Measurements from ENCODE around the gene SLC44A1. TPM values are rescaled to one million over a fixed set of nuclear protein-coding genes. Genes with fewer than 3 reads are reported as not detected.

The SLC44A1 gene
- total RNA-seq, 1 donor from 2014 or later = 16.5 TPM

GRCh38 chr9:105342147-105342505, 97.7 kb downstream of the SLC44A1 start:
- no peak for DNase-seq (ENCODE audit: low read depth)
- TF ChIP-seq CTCF (IDR thresholded peaks at IDR 0.05; ENCODE audit: insufficient read depth, low read length, poor library complexity, severe bottlenecking) = no peak
- Histone ChIP-seq H3K36me3 (ENCODE audit: control insufficient read depth, insufficient read depth, low read length) (no peaks in the 10 kb centered on the region), H3K27me3 (ENCODE audit: control insufficient read depth, insufficient read depth, low read length) (no peaks in the 10 kb centered on the region), H3K4me3 (ENCODE audit: low read depth, low read length) (no peak overlapping the region)

- Histone ChIP-seq H3K27me3 (ENCODE audit: control insufficient read depth, insufficient read depth, low read length) (no peaks in the 10 kb centered on the region), H3K4me3 (ENCODE audit: low read depth, low read length) (no peak overlapping the region), H3K36me3 (ENCODE audit: control insufficient read depth, insufficient read depth, low read length) (no peaks in the 10 kb centered on the region)
- no peak for TF ChIP-seq CTCF (IDR thresholded peaks at IDR 0.05; ENCODE audit: insufficient read depth, low read length, poor library complexity, severe bottlenecking)
- DNase-seq (ENCODE audit: low read depth) = no peak
These were observed 99.8 kb downstream of the SLC44A1 start for GRCh38 chr9:105344283-105344682.

- DNase-seq (ENCODE audit: low read depth) = no peak
- Histone ChIP-seq H3K36me3 (ENCODE audit: control insufficient read depth, insufficient read depth, low read length) (no peaks in the 10 kb centered on the region), H3K27me3 (ENCODE audit: control insufficient read depth, insufficient read depth, low read length) (no peaks in the 10 kb centered on the region), H3K4me3 (ENCODE audit: low read depth, low read length) (no peak overlapping the region)
- TF ChIP-seq CTCF (IDR thresholded peaks at IDR 0.05; ENCODE audit: insufficient read depth, low read length, poor library complexity, severe bottlenecking) = no peak
These were observed 101.2 kb downstream of the SLC44A1 start for GRCh38 chr9:105345626-105346025.

GRCh38 chr9:105346273-105346672, 101.8 kb downstream of the SLC44A1 start:
- DNase-seq (ENCODE audit: low read depth) = no peak

GRCh38 chr9:105354448-105354847, 110.0 kb downstream of the SLC44A1 start:
- DNase-seq (ENCODE audit: low read depth) = no peak
- Histone ChIP-seq H3K4me3 (ENCODE audit: low read depth, low read length) (no peak overlapping the region), H3K36me3 (ENCODE audit: control insufficient read depth, insufficient read depth, low read length) (no peaks in the 10 kb centered on the region), H3K27me3 (ENCODE audit: control insufficient read depth, insufficient read depth, low read length) (no peaks in the 10 kb centered on the region)
- no peak for TF ChIP-seq CTCF (IDR thresholded peaks at IDR 0.05; ENCODE audit: insufficient read depth, low read length, poor library complexity, severe bottlenecking)

More at GRCh38 chr9:105346273-105346672, 101.8 kb downstream of the SLC44A1 start:
- H3K36me3 ChIP-seq (ENCODE audit: control insufficient read depth, insufficient read depth, low read length) = no peaks in the 10 kb centered on the region
- TF ChIP-seq CTCF (IDR thresholded peaks at IDR 0.05; ENCODE audit: insufficient read depth, low read length, poor library complexity, severe bottlenecking) = no peak
- H3K27me3 ChIP-seq (ENCODE audit: control insufficient read depth, insufficient read depth, low read length) = no peaks in the 10 kb centered on the region
- no peak overlapping the region for H3K4me3 ChIP-seq (ENCODE audit: low read depth, low read length)

GRCh38 chr9:105355781-105356180, 111.3 kb downstream of the SLC44A1 start:
- no peak overlapping the region for H3K4me3 ChIP-seq (ENCODE audit: low read depth, low read length)
- no peak for TF ChIP-seq CTCF (IDR thresholded peaks at IDR 0.05; ENCODE audit: insufficient read depth, low read length, poor library complexity, severe bottlenecking)
- DNase-seq (ENCODE audit: low read depth) = no peak

More at GRCh38 chr9:105355781-105356180, 111.3 kb downstream of the SLC44A1 start:
- no peaks in the 10 kb centered on the region for H3K36me3 ChIP-seq (ENCODE audit: control insufficient read depth, insufficient read depth, low read length)
- no peaks in the 10 kb centered on the region for H3K27me3 ChIP-seq (ENCODE audit: control insufficient read depth, insufficient read depth, low read length)
